Transverse colon (tissue), 4 donors: ENCODE data around the gene AZU1.
"Not testable (repeated sequence)": the region's sequence is repeated elsewhere in the genome, so short reads cannot be mapped to it uniquely, and the experiment has no call there.

Experiments used
- CTCF ChIP-seq, 5 experiments: fragments of 200-600 bp in 3 of 5; fragments of 450-650 bp in 2 of 5; sonication (generic) in 3 of 5; IDR thresholded peaks; 1 replicate in 2 of 5; 2 replicates in 3 of 5; pipeline ENCODE4 v1.5.1; 2016 to 2017; ENCODE audit warnings: antibody characterized with exemption in 5 of 5, inconsistent platforms in 3 of 5, mild to moderate bottlenecking in 2 of 5, moderate library complexity in 1 of 5
- EP300 ChIP-seq: sonication (generic); formaldehyde crosslinking; IDR thresholded peaks from one replicate; pipeline ENCODE4 v1.6.1; 2017; ENCODE audit warnings: antibody characterized with exemption, low read depth
- POLR2A ChIP-seq: fragments of 450-650 bp; IDR thresholded peaks from one replicate; pipeline ENCODE4 v1.6.1; 2016; ENCODE audit warnings: antibody characterized with exemption, mild to moderate bottlenecking, moderate library complexity
- POLR2AphosphoS5 ChIP-seq, 3 donors: sonication (generic); formaldehyde crosslinking; IDR thresholded peaks; one replicate each; pipeline ENCODE4 v1.6.1; 2016; ENCODE audit warnings: antibody characterized with exemption in 3 of 3

- TF ChIP-seq CTCF (IDR thresholded peaks at IDR 0.05); EP300; POLR2AphosphoS5 (IDR thresholded peaks at IDR 0.05); POLR2A: not testable (repeated sequence)
Measured at GRCh38 chr19:878751-879561, 51.3 kb downstream of the AZU1 start.
